Gastroesophageal sphincter (tissue), 4 donors: ENCODE results near the gene ADGRF3. TPM values are rescaled to one million over a fixed set of nuclear protein-coding genes. Genes with fewer than 3 reads are reported as not detected.

Experiments used
- ATAC-seq: fragments of 150-250 bp; one replicate; pipeline ENCODE4 v1.9.1; 2016; ENCODE audit warnings: mild to moderate bottlenecking, moderate library complexity
- H3K27ac ChIP-seq, 4 donors: fragments of 200-600 bp; sonication (generic) in 3 of 4; 1 replicate in 3 of 4; 2 replicates in 1 of 4; pipeline ENCODE4 v1.5.1; 2016 to 2019
- H3K27me3 ChIP-seq: fragments of 200-600 bp; sonication (generic); one replicate; pipeline ENCODE4 v1.5.1; 2019
- H3K36me3 ChIP-seq, 2 donors: fragments of 200-600 bp; sonication (generic); one replicate each; pipeline ENCODE4 v1.5.1; 2019; ENCODE audit warnings: control low read depth in 1 of 2
- H3K4me1 ChIP-seq, 3 donors: fragments of 200-600 bp; sonication (generic); 1 replicate in 2 of 3; 2 replicates in 1 of 3; pipeline ENCODE4 v1.5.1; 2016 to 2019; ENCODE audit warnings: control low read depth in 2 of 3
- H3K4me3 ChIP-seq, 2 donors: fragments of 200-600 bp; sonication (generic); one replicate each; pipeline ENCODE4 v1.5.1; 2019; ENCODE audit warnings: mild to moderate bottlenecking in 1 of 2, moderate library complexity in 1 of 2
- H3K9me3 ChIP-seq, 3 donors: fragments of 200-600 bp; sonication (generic); one replicate each; pipeline ENCODE4 v1.5.1; 2017 to 2019; ENCODE audit warnings: control low read depth in 2 of 3
- CTCF ChIP-seq, 4 experiments: fragments of 200-600 bp in 2 of 4; fragments of 450-650 bp in 2 of 4; sonication (generic) in 1 of 4; IDR thresholded peaks; one replicate each; pipeline ENCODE4 v1.5.1; 2017 to 2019; ENCODE audit warnings: antibody characterized with exemption in 4 of 4, mild to moderate bottlenecking in 2 of 4, moderate library complexity in 2 of 4
- EP300 ChIP-seq: sonication (generic); formaldehyde crosslinking; IDR thresholded peaks from one replicate; pipeline ENCODE4 v1.6.1; 2017; ENCODE audit warnings: antibody characterized with exemption, mild to moderate bottlenecking
- POLR2A ChIP-seq, 2 donors: fragments of 450-650 bp; IDR thresholded peaks; one replicate each; pipeline ENCODE4 v1.6.1; 2017; ENCODE audit warnings: antibody characterized with exemption in 2 of 2, mild to moderate bottlenecking in 2 of 2, moderate library complexity in 1 of 2
- POLR2AphosphoS5 ChIP-seq: sonication (generic); formaldehyde crosslinking; IDR thresholded peaks from one replicate; pipeline ENCODE4 v1.6.1; 2017; ENCODE audit warnings: antibody characterized with exemption
- WGBS, 2 donors: methylation state at CpG; one replicate each; pipeline ENCODE4 v1.1.5; 2018; ENCODE audit warnings: low coverage in 1 of 2; 5-methylcytosine and 5-hydroxymethylcytosine counted together
- total RNA-seq, 4 donors: library from RNA; depleted of rRNA; stranded (reverse); fragments of >200 nt; gene quantifications; one replicate each; pipeline ENCODE4 v1.1.0, GENCODE V29; 2016

ADGRF3 gene
- total RNA-seq, 4 donors from 2014 or later, result not detected

- TF ChIP-seq CTCF (IDR thresholded peaks at IDR 0.05) (no peak), EP300 (no peak), POLR2AphosphoS5 (no peak), POLR2A (IDR thresholded peaks at IDR 0.05) (no peak)
- 96 to 100% methylated on average over 3 of the region's 3 CpGs for WGBS, 2 donors
- Histone ChIP-seq H3K4me1 (no peaks in the 10 kb centered on the region), H3K36me3 (peaks cover 11 to 97% of the 10 kb centered on the region in 2 donors), H3K27me3 (no peaks in the 10 kb centered on the region), H3K27ac (no peak overlapping the region), H3K9me3 (no peaks in the 10 kb centered on the region), H3K4me3 (no peak overlapping the region)
- ATAC-seq, result no peak
Observed at GRCh38 chr2:26285931-26286330, 60.7 kb downstream of the ADGRF3 start.

- Histone ChIP-seq H3K9me3 (no peaks in the 10 kb centered on the region), H3K27me3 (no peaks in the 10 kb centered on the region), H3K4me1 (no peaks in the 10 kb centered on the region), H3K27ac (no peak overlapping the region), H3K36me3 (peaks cover 11 to 99% of the 10 kb centered on the region in 2 donors), H3K4me3 (no peak overlapping the region)
- TF ChIP-seq EP300 (no peak), CTCF (IDR thresholded peaks at IDR 0.05) (no peak), POLR2A (IDR thresholded peaks at IDR 0.05) (no peak), POLR2AphosphoS5 (no peak)
- WGBS, 2 donors, result 94% methylated on average over 2 to 3 of the region's 3 CpGs
- ATAC-seq, result no peak
Observed at GRCh38 chr2:26284132-26284531, 62.5 kb downstream of the ADGRF3 start.

- no peaks in the 10 kb centered on the region for H3K27me3 ChIP-seq
- no peak for ATAC-seq
Observed at GRCh38 chr2:26283606-26284005, 63.0 kb downstream of the ADGRF3 start.

GRCh38 chr2:26281226-26281625 lies 65.4 kb downstream of the ADGRF3 start:
- Histone ChIP-seq H3K27ac (no peak overlapping the region), H3K4me1 (no peaks in the 10 kb centered on the region), H3K4me3 (no peak overlapping the region), H3K9me3 (no peaks in the 10 kb centered on the region), H3K36me3 (peaks cover 15 to 98% of the 10 kb centered on the region in 2 donors), H3K27me3 (no peaks in the 10 kb centered on the region)
- WGBS, 2 donors, result 51% methylated on average over 2 of the region's 2 CpGs; no CpG with 5 or more reads in 1 of the 2 donors
- TF ChIP-seq EP300 (no peak), CTCF (IDR thresholded peaks at IDR 0.05) (no peak), POLR2AphosphoS5 (no peak), POLR2A (IDR thresholded peaks at IDR 0.05) (no peak)
- no peak for ATAC-seq

More at GRCh38 chr2:26283606-26284005, 63.0 kb downstream of the ADGRF3 start:
- Histone ChIP-seq H3K9me3 (no peaks in the 10 kb centered on the region), H3K4me3 (no peak overlapping the region), H3K36me3 (peaks cover 11 to 99% of the 10 kb centered on the region in 2 donors), H3K27ac (no peak overlapping the region), H3K4me1 (no peaks in the 10 kb centered on the region)
- no peak for TF ChIP-seq EP300
- WGBS, 2 donors, result 87% methylated on average over 2 of the region's 2 CpGs; no CpG with 5 or more reads in 1 of the 2 donors

- H3K9me3 ChIP-seq, result no peaks in the 10 kb centered on the region
- no peak for ATAC-seq
- H3K4me3 ChIP-seq, result no peak overlapping the region
- H3K27ac ChIP-seq, result no peak overlapping the region
- peaks cover 4 to 7% (median 7%) of the 10 kb centered on the region in 3 donors for H3K4me1 ChIP-seq
- H3K36me3 ChIP-seq, result peaks cover 15 to 95% of the 10 kb centered on the region in 2 donors
- no peak for TF ChIP-seq POLR2AphosphoS5
- TF ChIP-seq CTCF (IDR thresholded peaks at IDR 0.05), result no peak
- TF ChIP-seq POLR2A (IDR thresholded peaks at IDR 0.05), result no peak
- no peak for TF ChIP-seq EP300
- H3K27me3 ChIP-seq, result no peaks in the 10 kb centered on the region
- 75 to 84% methylated on average over 3 of the region's 3 CpGs for WGBS, 2 donors
Observed at GRCh38 chr2:26279886-26280285, 66.7 kb downstream of the ADGRF3 start.
